ENCODE results near the gene ANKRD49. TPM values are rescaled to one million over a fixed set of nuclear protein-coding genes. Genes with fewer than 3 reads are reported as not detected.
A peak's percentile ranks its signal among the peaks of the same experiment; 100 is the strongest.
"Not testable (repeated sequence)": the region's sequence is repeated elsewhere in the genome, so short reads cannot be mapped to it uniquely, and the experiment has no call there.

Gene ANKRD49
- total and polyA plus RNA-seq, 9 donors = 12.9 to 23.0 (median 15.0) TPM

DNA sequence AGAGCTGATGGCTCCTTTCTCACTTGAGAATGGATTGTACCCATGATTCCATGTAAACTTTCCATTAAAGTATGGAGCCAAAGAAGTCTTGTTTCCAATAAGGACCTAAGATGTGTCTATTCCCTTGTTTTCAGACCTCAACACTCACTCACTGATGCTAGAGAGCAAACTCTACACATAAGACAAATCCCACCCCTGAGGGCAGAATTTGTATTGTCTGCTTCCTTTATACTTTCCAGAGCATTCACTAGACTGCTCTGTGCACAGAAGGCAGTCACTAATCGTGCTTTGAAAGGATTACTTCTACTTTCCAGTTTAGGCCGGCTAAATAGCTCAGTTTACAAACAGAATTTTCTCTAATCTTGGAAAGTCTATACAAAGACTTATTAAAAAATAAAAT is 6.4 kb downstream of the ANKRD49 start:
- Histone ChIP-seq H3K27me3 (no peaks in the 10 kb centered on the region), H3K9me3 (no peaks in the 10 kb centered on the region), H3K27ac (no peak overlapping the region), H3K4me3 (no peak overlapping the region), H3K36me3 (no peaks in the 10 kb centered on the region), H3K4me1 (ENCODE audit: insufficient read depth) (no peaks in the 10 kb centered on the region)
- WGBS, 3 donors = 82 to 89% (median 86%) methylated on average over 2 of the region's 2 CpGs
- DNase-seq = no peak
- TF ChIP-seq POLR2A (IDR thresholded peaks at IDR 0.05) (no peak), EP300 (IDR thresholded peaks at IDR 0.05) (no peak)
- TF ChIP-seq, protein P1, sequence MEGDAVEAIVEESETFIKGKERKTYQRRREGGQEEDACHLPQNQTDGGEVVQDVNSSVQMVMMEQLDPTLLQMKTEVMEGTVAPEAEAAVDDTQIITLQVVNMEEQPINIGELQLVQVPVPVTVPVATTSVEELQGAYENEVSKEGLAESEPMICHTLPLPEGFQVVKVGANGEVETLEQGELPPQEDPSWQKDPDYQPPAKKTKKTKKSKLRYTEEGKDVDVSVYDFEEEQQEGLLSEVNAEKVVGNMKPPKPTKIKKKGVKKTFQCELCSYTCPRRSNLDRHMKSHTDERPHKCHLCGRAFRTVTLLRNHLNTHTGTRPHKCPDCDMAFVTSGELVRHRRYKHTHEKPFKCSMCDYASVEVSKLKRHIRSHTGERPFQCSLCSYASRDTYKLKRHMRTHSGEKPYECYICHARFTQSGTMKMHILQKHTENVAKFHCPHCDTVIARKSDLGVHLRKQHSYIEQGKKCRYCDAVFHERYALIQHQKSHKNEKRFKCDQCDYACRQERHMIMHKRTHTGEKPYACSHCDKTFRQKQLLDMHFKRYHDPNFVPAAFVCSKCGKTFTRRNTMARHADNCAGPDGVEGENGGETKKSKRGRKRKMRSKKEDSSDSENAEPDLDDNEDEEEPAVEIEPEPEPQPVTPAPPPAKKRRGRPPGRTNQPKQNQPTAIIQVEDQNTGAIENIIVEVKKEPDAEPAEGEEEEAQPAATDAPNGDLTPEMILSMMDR (IDR thresholded peaks at IDR 0.05) = no peak
- intact Hi-C loops (cut with DNase I) = loop anchor here in 2 of 4 donors (10.0 kb wide), 1 partner anchor 605 kb away; no protein-coding TSS in a partner anchor

GRCh38 chr11:94501522-94501921 is 7.7 kb downstream of the ANKRD49 start:
- WGBS, 3 donors = 63 to 69% (median 69%) methylated on average over 2 of the region's 2 CpGs
- H3K36me3 ChIP-seq = no peaks in the 10 kb centered on the region
- no peak overlapping the region for H3K4me3 ChIP-seq
- TF ChIP-seq EP300 (IDR thresholded peaks at IDR 0.05) = no peak
- no peak for TF ChIP-seq POLR2A (IDR thresholded peaks at IDR 0.05)
- TF ChIP-seq, protein P1 (IDR thresholded peaks at IDR 0.05) = no peak
- H3K27me3 ChIP-seq = no peaks in the 10 kb centered on the region
- DNase-seq = no peak
- intact Hi-C loops (cut with DNase I) = loop anchor here in 2 of 4 donors (10.0 kb wide), 1 partner anchor 607 kb away; no protein-coding TSS in a partner anchor
- no peak overlapping the region for H3K27ac ChIP-seq
- no peaks in the 10 kb centered on the region for H3K9me3 ChIP-seq
- H3K4me1 ChIP-seq (ENCODE audit: insufficient read depth) = no peaks in the 10 kb centered on the region

DNA sequence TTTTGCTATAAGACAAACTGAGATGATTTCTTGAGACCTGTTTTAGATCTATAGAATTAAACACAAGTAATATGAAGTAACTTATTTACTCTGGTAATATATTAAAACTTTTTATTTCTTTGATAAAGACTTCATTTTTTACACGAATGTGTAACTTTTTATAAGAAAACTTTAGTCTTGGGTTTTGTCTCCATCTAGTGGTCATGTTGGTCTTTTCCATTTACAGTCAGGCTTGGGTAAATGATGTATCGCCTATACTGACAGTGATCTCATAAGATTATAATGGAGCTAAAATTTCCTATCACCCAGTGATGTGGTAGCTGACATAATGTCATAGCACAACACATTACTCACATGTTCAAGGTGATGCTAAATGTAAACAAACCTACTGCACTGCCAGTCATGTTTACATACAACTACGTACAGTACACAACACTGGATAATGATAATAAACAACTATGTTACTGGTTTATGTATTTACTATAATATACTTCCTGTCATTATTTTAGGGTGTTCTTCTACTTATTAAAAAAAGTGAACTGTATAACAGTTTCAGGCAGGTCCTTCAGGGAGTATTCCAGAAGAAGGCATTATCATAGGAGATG is 11.0 kb downstream of the ANKRD49 start:
- 2 to 10% (median 6%) methylated on average over 3 of the region's 3 CpGs for WGBS, 3 donors
- no peaks in the 10 kb centered on the region for H3K4me1 ChIP-seq (ENCODE audit: insufficient read depth)
- no peak for DNase-seq
- H3K9me3 ChIP-seq = no peaks in the 10 kb centered on the region
- TF ChIP-seq, protein P1 (IDR thresholded peaks at IDR 0.05) = peak; percentile 51 to 64 (median 62)
- TF ChIP-seq EP300 (IDR thresholded peaks at IDR 0.05) = no peak
- no peak overlapping the region for H3K27ac ChIP-seq
- H3K27me3 ChIP-seq = no peaks in the 10 kb centered on the region
- intact Hi-C loops (cut with DNase I) = loop anchor here in 2 of 4 donors (10.0 kb wide), 1 partner anchor 610 kb away; no protein-coding TSS in a partner anchor
- no peak overlapping the region for H3K4me3 ChIP-seq
- H3K36me3 ChIP-seq = no peaks in the 10 kb centered on the region

DNA sequence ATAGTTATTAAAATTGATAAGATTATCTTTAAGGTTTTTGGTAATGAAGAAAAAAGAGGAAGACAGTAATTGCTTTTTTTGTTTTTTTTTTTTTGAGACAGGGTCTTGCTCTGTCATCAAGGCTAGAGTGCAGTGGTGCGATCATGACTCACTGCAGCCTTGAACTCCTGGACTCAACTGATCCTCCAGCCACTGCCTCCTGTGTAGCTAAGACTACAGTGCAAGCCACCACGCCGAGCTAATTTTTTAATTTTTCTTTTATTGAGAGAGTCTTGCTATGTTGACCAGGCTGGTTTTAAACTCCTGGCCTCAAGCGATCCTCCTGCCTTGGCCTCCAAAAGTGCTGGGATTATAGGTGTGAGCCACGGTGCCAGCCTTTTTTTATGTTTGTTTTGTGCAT is 12.7 kb downstream of the ANKRD49 start:
- intact Hi-C loops (cut with DNase I) = loop anchor here in 2 of 4 donors (10.0 kb wide), 1 partner anchor 612 kb away; no protein-coding TSS in a partner anchor
- DNase-seq; H3K27ac ChIP-seq; H3K36me3 ChIP-seq; H3K4me1 ChIP-seq (ENCODE audit: insufficient read depth); H3K4me3 ChIP-seq; H3K27me3 ChIP-seq; H3K9me3 ChIP-seq: not testable (repeated sequence)
- 71 to 84% (median 78%) methylated on average over 5 of the region's 5 CpGs for WGBS, 3 donors

- no peaks in the 10 kb centered on the region for H3K27me3 ChIP-seq
- H3K4me1 ChIP-seq (ENCODE audit: insufficient read depth) = no peaks in the 10 kb centered on the region
- no peak overlapping the region for H3K27ac ChIP-seq
- intact Hi-C loops (cut with DNase I) = loop anchor here in 2 of 4 donors (10.0 kb wide), 1 partner anchor 613 kb away; no protein-coding TSS in a partner anchor
- DNase-seq = no peak
- no peaks in the 10 kb centered on the region for H3K36me3 ChIP-seq
- TF ChIP-seq, protein P1 (IDR thresholded peaks at IDR 0.05) = no peak
- TF ChIP-seq POLR2A (IDR thresholded peaks at IDR 0.05) (no peak), EP300 (IDR thresholded peaks at IDR 0.05) (no peak)
- no peaks in the 10 kb centered on the region for H3K9me3 ChIP-seq
- H3K4me3 ChIP-seq = no peak overlapping the region
- 54 to 72% (median 67%) methylated on average over 4 of the region's 4 CpGs for WGBS, 3 donors
Observed at GRCh38 chr11:94507485-94507884, 13.7 kb downstream of the ANKRD49 start.
